Thyroid gland (tissue), 4 donors: ENCODE results near the gene ACAP3.

Experiments
- CTCF ChIP-seq, 6 experiments: fragments of 200-600 bp in 3 of 6; fragments of 450-650 bp in 3 of 6; sonication (generic) in 3 of 6; IDR thresholded peaks; one replicate each; pipeline ENCODE4 v1.5.1; 2016 to 2019; ENCODE audit warnings: antibody characterized with exemption in 6 of 6, mild to moderate bottlenecking in 2 of 6, inconsistent platforms in 1 of 6, moderate library complexity in 1 of 6
- POLR2A ChIP-seq, 2 donors: fragments of 450-650 bp; IDR thresholded peaks; one replicate each; pipeline ENCODE4 v1.6.1; 2017; ENCODE audit warnings: antibody characterized with exemption in 2 of 2, mild to moderate bottlenecking in 2 of 2, moderate library complexity in 1 of 2

- TF ChIP-seq POLR2A (IDR thresholded peaks at IDR 0.05) (no peak), CTCF (IDR thresholded peaks at IDR 0.05) (no peak)
Observed at GRCh38 chr1:1303736-1304135, 4.0 kb downstream of the ACAP3 start.
